Thymus (tissue), 14 donors: ENCODE results near the gene OCSTAMP. TPM values are rescaled to one million over a fixed set of nuclear protein-coding genes. Genes with fewer than 3 reads are reported as not detected.

Experiments used
- DNase-seq, 9 donors: peaks; one replicate each; pipeline ENCODE4 v3.0.0-alpha.2; 2013; ENCODE audit warnings: low spot score in 9 of 9, low read depth in 6 of 9, missing footprints in 1 of 9
- H3K27ac ChIP-seq, 2 donors: one replicate each; pipeline ENCODE4 v1.5.1; 2013; ENCODE audit warnings: control low read depth in 1 of 2, low read depth in 1 of 2, low read length in 1 of 2, mild to moderate bottlenecking in 1 of 2, moderate library complexity in 1 of 2
- H3K27me3 ChIP-seq, 2 donors: one replicate each; pipeline ENCODE4 v1.5.1; 2013; ENCODE audit warnings: low read length in 1 of 2; ENCODE audit not compliant: control insufficient read depth in 2 of 2, insufficient read depth in 1 of 2
- H3K36me3 ChIP-seq, 2 donors: one replicate each; pipeline ENCODE4 v1.5.1; 2013; ENCODE audit warnings: low read length in 1 of 2, mild to moderate bottlenecking in 1 of 2, moderate library complexity in 1 of 2; ENCODE audit not compliant: control insufficient read depth in 2 of 2, insufficient read depth in 2 of 2
- H3K4me1 ChIP-seq, 2 donors: one replicate each; pipeline ENCODE4 v1.5.1; 2013; ENCODE audit warnings: low read length in 2 of 2; ENCODE audit not compliant: control insufficient read depth in 2 of 2, insufficient read depth in 2 of 2
- H3K4me3 ChIP-seq, 2 donors: one replicate each; pipeline ENCODE4 v1.5.1; 2013; ENCODE audit warnings: low read length in 2 of 2, control low read depth in 1 of 2, mild to moderate bottlenecking in 1 of 2
- H3K9me3 ChIP-seq, 2 donors: one replicate each; pipeline ENCODE4 v1.5.1; 2013; ENCODE audit warnings: low read length in 1 of 2, mild to moderate bottlenecking in 1 of 2; ENCODE audit not compliant: control insufficient read depth in 2 of 2, insufficient read depth in 1 of 2
- WGBS: extraction: QIAGEN DNeasy Blood & Tissue Kit; methylation state at CpG from one replicate; pipeline ENCODE4 v1.1.7; 2013; 5-methylcytosine and 5-hydroxymethylcytosine counted together
- long read RNA-seq, 10 donors: transcript quantifications; one replicate each; lab custom pipeline, GENCODE V29; 2026
- polyA plus RNA-seq: library from polyadenylated mRNA; stranded (reverse); fragments of 200-250 nt; gene quantifications from one replicate; pipeline ENCODE4 v1.2.3, GENCODE V29; 2013
- total RNA-seq: library from RNA; stranded (reverse); fragments of 120-200 nt; gene quantifications from one replicate; pipeline ENCODE4 v1.2.4, GENCODE V29; 2013
- donor health status: healthy.

OCSTAMP gene
- total RNA-seq (under 0.01 TPM), polyA plus RNA-seq (0.02 TPM)
- long read RNA-seq, donor 1, result 0 reads
- long read RNA-seq, donor 2, result 0 reads
- long read RNA-seq, donor 3, result 0 reads
- long read RNA-seq, donor 4, result 0 reads
- long read RNA-seq, donor 5, result 0 reads
- long read RNA-seq, donor 6, result 0 reads
- long read RNA-seq, donor 7, result 0 reads
- long read RNA-seq, donor 8, result 0 reads
- long read RNA-seq, donor 9, result 0 reads
- long read RNA-seq, donor 10, result 0 reads

- H3K9me3 ChIP-seq, result no peaks in the 10 kb centered on the region
- WGBS, result 6% methylated on average over 9 of the region's 9 CpGs
- no peak within 1 kb of the TSS for H3K27ac ChIP-seq
- no peak within 1 kb of the TSS for H3K4me3 ChIP-seq
- H3K27me3 ChIP-seq, result peaks cover 0 to 3% of the 10 kb centered on the region in 2 donors
- no peaks in the 10 kb centered on the region for H3K36me3 ChIP-seq
- H3K4me1 ChIP-seq, result peaks cover 0 to 8% of the 10 kb centered on the region in 2 donors
- no peak for DNase-seq
Observed at GRCh38 chr20:46550461-46550860, at the start of gene OCSTAMP. OCSTAMP (minus strand) TSS chr20:46550654; CDS start chr20:46550560, 94 bp downstream.

- no peak overlapping the region for H3K27ac ChIP-seq
- H3K4me1 ChIP-seq, result no peaks in the 10 kb centered on the region
- H3K36me3 ChIP-seq, result no peaks in the 10 kb centered on the region
- DNase-seq, result no peak
- no peak overlapping the region for H3K4me3 ChIP-seq
- H3K9me3 ChIP-seq, result no peaks in the 10 kb centered on the region
- no peaks in the 10 kb centered on the region for H3K27me3 ChIP-seq
- WGBS, result 96% methylated on average over 8 of the region's 8 CpGs
Observed at GRCh38 chr20:46599227-46599987, 49.0 kb upstream of the OCSTAMP start.

- no peak for DNase-seq
- no peak overlapping the region for H3K27ac ChIP-seq
- no peaks in the 10 kb centered on the region for H3K27me3 ChIP-seq
- H3K36me3 ChIP-seq, result no peaks in the 10 kb centered on the region
- no peaks in the 10 kb centered on the region for H3K4me1 ChIP-seq
- H3K4me3 ChIP-seq, result no peak overlapping the region
- H3K9me3 ChIP-seq, result no peaks in the 10 kb centered on the region
- 93% methylated on average over 8 of the region's 8 CpGs for WGBS
Observed at GRCh38 chr20:46595933-46596332, 45.5 kb upstream of the OCSTAMP start.

GRCh38 chr20:46594725-46595124, 44.3 kb upstream of the OCSTAMP start:
- Histone ChIP-seq H3K36me3 (no peaks in the 10 kb centered on the region), H3K27ac (no peak overlapping the region), H3K27me3 (no peaks in the 10 kb centered on the region), H3K4me1 (no peaks in the 10 kb centered on the region), H3K4me3 (no peak overlapping the region), H3K9me3 (no peaks in the 10 kb centered on the region)
- 71% methylated on average over 2 of the region's 2 CpGs for WGBS
- DNase-seq, result no peak

- Histone ChIP-seq H3K4me1 (no peaks in the 10 kb centered on the region), H3K27ac (no peak overlapping the region), H3K36me3 (no peaks in the 10 kb centered on the region), H3K27me3 (no peaks in the 10 kb centered on the region), H3K9me3 (no peaks in the 10 kb centered on the region), H3K4me3 (no peak overlapping the region)
- WGBS, result 92% methylated on average over 4 of the region's 4 CpGs
- DNase-seq, result no peak
Observed at GRCh38 chr20:46592580-46593362, 42.3 kb upstream of the OCSTAMP start.

GRCh38 chr20:46590443-46590842, 40.0 kb upstream of the OCSTAMP start:
- Histone ChIP-seq H3K9me3 (no peaks in the 10 kb centered on the region), H3K4me3 (no peak overlapping the region), H3K27me3 (no peaks in the 10 kb centered on the region), H3K36me3 (no peaks in the 10 kb centered on the region), H3K4me1 (no peaks in the 10 kb centered on the region), H3K27ac (no peak overlapping the region)
- DNase-seq, result no peak
- 66% methylated on average over 1 of the region's 1 CpG for WGBS

GRCh38 chr20:46588532-46589511, 38.4 kb upstream of the OCSTAMP start:
- Histone ChIP-seq H3K4me1 (no peaks in the 10 kb centered on the region), H3K4me3 (no peak overlapping the region), H3K9me3 (no peaks in the 10 kb centered on the region), H3K27me3 (no peaks in the 10 kb centered on the region), H3K27ac (peak overlapping the region in 1 of 2 donors; percentile 26), H3K36me3 (no peaks in the 10 kb centered on the region)
- peak in 1 of 9 donors; percentile 13 for DNase-seq
- WGBS, result 56% methylated on average over 14 of the region's 14 CpGs

- no peak for DNase-seq
- Histone ChIP-seq H3K4me3 (no peak overlapping the region), H3K27me3 (no peaks in the 10 kb centered on the region), H3K9me3 (no peaks in the 10 kb centered on the region), H3K4me1 (no peaks in the 10 kb centered on the region), H3K36me3 (no peaks in the 10 kb centered on the region), H3K27ac (no peak overlapping the region)
- 89% methylated on average over 7 of the region's 7 CpGs for WGBS
Observed at GRCh38 chr20:46587986-46588385, 37.5 kb upstream of the OCSTAMP start.
